Measurements from ENCODE around the gene WDR26.

GRCh38 chr1:224435999-224436398, 1.4 kb upstream of the WDR26 start:
- TF ChIP-seq ZNF133 (CRISPR knock-in tag; IDR thresholded peaks at IDR 0.05): no peak
- no peak for TF ChIP-seq E4F1 (CRISPR knock-in tag; IDR thresholded peaks at IDR 0.05; ENCODE audit: borderline replicate concordance)
- no peak for TF ChIP-seq BRD4 (IDR thresholded peaks at IDR 0.05)
- TF ChIP-seq RFX5 (IDR thresholded peaks at IDR 0.05; ENCODE audit: low read depth, low read length): no peak
- no peak for TF ChIP-seq ZZZ3 (IDR thresholded peaks at IDR 0.05)

Data from K562 (cell line).